Epithelial cell of alveolus of lung (primary cell): ENCODE measurements around the gene PXMP2. TPM values are rescaled to one million over a fixed set of nuclear protein-coding genes. Genes with fewer than 3 reads are reported as not detected.

Experiments
- total RNA-seq: library from RNA; depleted of rRNA; stranded (reverse); fragments of >200 nt; gene quantifications from 2 replicates; pipeline ENCODE4 v1.2.1, GENCODE V29; 2015

PXMP2 gene
- 27.5 and 38.0 TPM in 2 replicates for total RNA-seq

GRCh38 chr12:132687211-132688164 lies at the start of gene PXMP2, which contains the start of gene POLE:
Gene PXMP2 (plus strand): TSS chr12:132687587. CDS start chr12:132687671, 84 bp downstream.
Gene POLE (minus strand): TSS chr12:132687342. CDS start chr12:132687315, 27 bp downstream.

DNA sequence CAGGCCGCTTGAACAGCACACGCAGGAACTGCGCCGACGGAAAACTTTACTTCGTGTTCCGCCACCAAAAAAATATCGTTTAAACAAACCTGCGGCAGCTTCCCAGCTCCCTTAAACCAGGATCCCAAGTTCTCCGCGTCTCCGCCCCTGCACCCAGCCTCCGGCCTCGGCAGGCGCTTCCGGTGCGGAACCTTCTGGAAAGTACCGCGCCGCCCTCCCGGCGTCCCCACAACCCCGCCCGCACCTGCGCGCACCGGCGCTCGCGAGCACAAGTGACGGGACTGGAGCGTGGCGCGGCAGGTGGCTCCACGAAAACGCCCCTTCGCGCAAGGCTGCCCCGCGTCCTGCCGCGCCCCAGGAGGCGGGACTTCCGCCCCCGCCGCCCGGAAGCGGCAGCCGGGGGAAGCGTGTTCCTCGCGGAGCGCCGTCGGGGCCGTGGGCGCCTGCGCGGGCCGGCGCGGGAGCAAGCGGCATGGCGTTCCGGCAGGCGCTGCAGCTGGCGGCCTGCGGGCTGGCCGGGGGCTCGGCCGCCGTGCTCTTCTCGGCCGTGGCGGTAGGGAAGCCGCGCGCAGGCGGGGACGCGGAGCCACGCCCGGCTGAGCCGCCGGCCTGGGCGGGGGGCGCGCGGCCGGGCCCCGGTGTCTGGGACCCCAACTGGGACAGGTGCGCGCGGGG lies 23.2 kb downstream of the PXMP2 start, which contains the start of gene PGAM5:
Gene PGAM5 (plus strand): TSS at position 438 of the 675 bp plus-strand sequence. CDS start 35 bp downstream, at position 473.

Other genes with a start within 250 kb of the PXMP2 start
- 7.9 and 9.2 TPM in 2 replicates for gene FBRSL1, start 197.4 kb upstream of the PXMP2 start, total RNA-seq
- not detected in 2 replicates for gene LRCOL1, start 77.0 kb upstream of the PXMP2 start, total RNA-seq
- gene P2RX2, start 68.8 kb upstream of the PXMP2 start, total RNA-seq, result not detected in 2 replicates
- gene POLE, start 245 bp upstream of the PXMP2 start, total RNA-seq, result 11.6 and 15.4 TPM in 2 replicates
- gene PGAM5, start 23.3 kb downstream of the PXMP2 start, total RNA-seq, result 22.4 and 33.9 TPM in 2 replicates
- 31.9 and 55.9 TPM in 2 replicates for gene ANKLE2, start 74.2 kb downstream of the PXMP2 start, total RNA-seq
- 67.6 and 69.6 TPM in 2 replicates for gene GOLGA3, start 141.3 kb downstream of the PXMP2 start, total RNA-seq
- 22.5 and 31.2 TPM in 2 replicates for gene CHFR, start 200.0 kb downstream of the PXMP2 start, total RNA-seq